ENCODE results near the gene SRMS.

GRCh38 chr20:63546956-63547724 lies 409 bp downstream of the SRMS start:
- TF ChIP-seq CTCF (conservative IDR thresholded peaks at IDR 0.05; ENCODE audit: low read depth, low read length) (no peak), EZH2phosphoT487 (IDR thresholded peaks at IDR 0.05; ENCODE audit: borderline replicate concordance, low read length) (no peak), EZH2 (IDR thresholded peaks at IDR 0.05; ENCODE audit: low read length, unreplicated experiment) (no peak)

All from PC-3 (cell line).